ENCODE measurements around the gene WNT5A. TPM values are rescaled to one million over a fixed set of nuclear protein-coding genes. Genes with fewer than 3 reads are reported as not detected.

The WNT5A gene
- total and polyA plus RNA-seq, 4 donors = 5.8 to 22.2 (median 11.2) TPM

DNA sequence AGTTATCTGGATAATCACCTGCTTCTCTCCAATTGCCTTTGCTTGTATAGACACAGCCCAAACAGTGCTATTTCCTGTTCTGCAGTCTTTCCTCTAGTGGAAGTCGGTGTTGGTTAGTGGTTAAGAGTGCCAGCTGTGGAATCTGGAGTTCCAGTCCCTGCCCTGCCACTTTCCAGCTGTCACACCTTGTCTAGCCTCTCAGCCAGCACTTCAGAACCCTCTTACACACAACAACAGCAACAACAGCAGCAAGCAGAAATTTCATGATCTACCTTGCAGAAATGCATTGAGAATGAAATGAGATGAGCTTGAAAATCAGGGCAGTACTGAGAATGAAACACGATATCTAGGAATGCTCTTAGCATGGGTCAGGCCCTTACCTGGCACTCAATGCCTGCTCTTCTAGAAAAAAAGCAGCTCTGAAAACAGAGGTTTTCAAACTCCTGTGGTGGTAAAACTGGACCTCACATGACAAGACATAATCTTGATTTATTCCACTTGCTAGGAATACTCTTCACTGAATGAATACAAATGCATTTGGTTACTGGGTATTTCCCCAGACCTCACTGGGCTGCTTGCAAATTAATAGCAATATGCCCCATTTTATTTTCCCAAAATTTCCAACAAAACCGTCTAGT is 3.3 kb upstream of the WNT5A start:
- ATAC-seq (ENCODE audit: insufficient read depth, low FRiP score) = no peak
- Histone ChIP-seq H3K27me3 (ENCODE audit: control insufficient read depth in 3 of 3, insufficient read depth in 3 of 3, low read length in 2 of 3) (peaks cover 2 to 36% (median 26%) of the 10 kb centered on the region in 3 donors), H3K4me3 (no peak overlapping the region), H3K36me3 (ENCODE audit: control insufficient read depth in 4 of 4, insufficient read depth in 4 of 4, low read length in 4 of 4) (no peaks in the 10 kb centered on the region), H3K4me1 (ENCODE audit: control insufficient read depth in 5 of 5, insufficient read depth in 5 of 5, low read length in 5 of 5) (peaks cover 0 to 44% (median 9%) of the 10 kb centered on the region in 5 donors), H3K9me3 (ENCODE audit: control insufficient read depth in 4 of 4, insufficient read depth in 3 of 4, low read length in 3 of 4) (no peaks in the 10 kb centered on the region), H3K27ac (ENCODE audit: low read depth in 1 of 2, low read length in 1 of 2) (no peak overlapping the region), H3K9ac (ENCODE audit: insufficient read depth in 1 of 2, low read length in 2 of 2) (no peak overlapping the region)
- peak in 1 of 3 donors; percentile 21 for DNase-seq
- no peak for TF ChIP-seq CTCF (IDR thresholded peaks at IDR 0.05; ENCODE audit: control extremely low read depth, extremely low read depth)
- 31 to 37% methylated on average over 3 of the region's 3 CpGs for WGBS, 2 donors

DNA sequence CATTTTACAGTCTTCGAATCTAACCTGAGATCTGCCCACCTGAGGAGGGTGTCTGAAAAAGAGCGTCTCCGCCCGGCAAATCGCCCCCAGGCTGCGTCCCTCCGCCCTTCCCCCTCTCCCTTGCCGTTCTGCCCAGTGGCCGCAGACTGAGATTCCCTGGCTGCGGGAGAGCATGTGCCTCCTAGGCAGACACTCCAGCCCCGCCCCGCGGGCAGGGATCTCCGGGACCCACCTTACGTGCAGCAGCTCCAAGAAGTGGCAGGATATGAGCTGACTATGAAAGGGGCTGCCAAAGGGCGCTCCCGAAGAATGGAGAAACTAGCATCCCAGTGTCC is 2.7 kb upstream of the WNT5A start:
- Histone ChIP-seq H3K4me3 (no peak overlapping the region), H3K27me3 (ENCODE audit: control insufficient read depth in 3 of 3, insufficient read depth in 3 of 3, low read length in 2 of 3) (peaks cover 2 to 39% (median 26%) of the 10 kb centered on the region in 3 donors), H3K27ac (ENCODE audit: low read depth in 1 of 2, low read length in 1 of 2) (peak overlapping the region in 1 of 2 donors; percentile 21), H3K36me3 (ENCODE audit: control insufficient read depth in 4 of 4, insufficient read depth in 4 of 4, low read length in 4 of 4) (no peaks in the 10 kb centered on the region), H3K4me1 (ENCODE audit: control insufficient read depth in 5 of 5, insufficient read depth in 5 of 5, low read length in 5 of 5) (peaks cover 0 to 46% (median 10%) of the 10 kb centered on the region in 5 donors), H3K9ac (ENCODE audit: insufficient read depth in 1 of 2, low read length in 2 of 2) (no peak overlapping the region), H3K9me3 (ENCODE audit: control insufficient read depth in 4 of 4, insufficient read depth in 3 of 4, low read length in 3 of 4) (no peaks in the 10 kb centered on the region)
- DNase-seq (peak in 1 of 3 donors; percentile 14), ATAC-seq (ENCODE audit: insufficient read depth, low FRiP score) (no peak)
- no peak for TF ChIP-seq CTCF (IDR thresholded peaks at IDR 0.05; ENCODE audit: control extremely low read depth, extremely low read depth)
- 4 to 7% methylated on average over 17 of the region's 17 CpGs for WGBS, 2 donors

DNA sequence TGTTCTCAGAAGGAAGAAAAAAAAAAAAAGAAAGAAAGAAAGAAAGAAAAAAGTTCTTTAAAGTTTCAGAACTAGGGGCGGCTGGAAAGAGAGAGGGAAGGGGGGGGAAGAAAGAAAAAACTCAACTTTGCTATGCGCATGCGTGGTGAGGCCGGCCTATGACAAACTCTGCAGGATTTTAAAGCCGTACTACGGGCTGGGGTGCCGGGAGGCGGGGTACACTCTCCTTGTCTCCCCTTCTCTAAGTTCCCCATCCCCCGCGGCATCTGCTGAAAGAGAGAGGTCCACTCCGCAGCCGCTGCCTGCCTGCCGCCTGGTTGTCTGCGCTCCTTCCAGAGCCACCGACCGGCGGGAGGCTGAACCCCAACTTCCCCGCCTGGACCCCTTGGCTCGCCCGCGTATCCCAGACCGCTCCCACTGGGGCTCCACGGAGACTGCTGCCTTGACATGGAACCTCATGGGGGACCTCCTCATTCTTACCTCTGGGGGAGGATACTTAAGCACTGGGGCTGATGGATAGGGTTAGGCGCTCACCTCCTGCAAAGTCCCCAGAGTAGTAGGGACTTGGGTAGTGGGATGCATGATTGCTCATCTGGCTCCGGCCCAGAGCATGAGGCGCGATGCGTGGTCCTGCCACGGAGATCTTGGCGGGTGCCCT is 1.4 kb upstream of the WNT5A start:
- peaks cover 2 to 47% (median 34%) of the 10 kb centered on the region in 3 donors for H3K27me3 ChIP-seq (ENCODE audit: control insufficient read depth in 3 of 3, insufficient read depth in 3 of 3, low read length in 2 of 3)
- peak overlapping the region; percentile 30 for H3K4me3 ChIP-seq
- 0 to 2% methylated on average over 30 of the region's 30 CpGs for WGBS, 2 donors
- H3K4me1 ChIP-seq (ENCODE audit: control insufficient read depth in 5 of 5, insufficient read depth in 5 of 5, low read length in 5 of 5) = peaks cover 0 to 49% (median 10%) of the 10 kb centered on the region in 5 donors
- H3K27ac ChIP-seq (ENCODE audit: low read depth in 1 of 2, low read length in 1 of 2) = peak overlapping the region in 1 of 2 donors; percentile 9
- peak overlapping the region in 1 of 2 donors; percentile 49 for H3K9ac ChIP-seq (ENCODE audit: insufficient read depth in 1 of 2, low read length in 2 of 2)
- TF ChIP-seq CTCF (IDR thresholded peaks at IDR 0.05; ENCODE audit: control extremely low read depth, extremely low read depth) = no peak
- ATAC-seq (ENCODE audit: insufficient read depth, low FRiP score) (no peak), DNase-seq (peak; percentile 81 to 91 (median 89))
- peaks cover 0 to under 1% (median 0%) of the 10 kb centered on the region in 4 donors for H3K9me3 ChIP-seq (ENCODE audit: control insufficient read depth in 4 of 4, insufficient read depth in 3 of 4, low read length in 3 of 4)
- no peaks in the 10 kb centered on the region for H3K36me3 ChIP-seq (ENCODE audit: control insufficient read depth in 4 of 4, insufficient read depth in 4 of 4, low read length in 4 of 4)
